RWPE2 (cell line): ENCODE data around the gene ARHGEF28.
A peak's percentile ranks its signal among the peaks of the same experiment; 100 is the strongest.

Source experiments
- ATAC-seq: fragments of 200-7000 bp; cut with Tn5 transposase; 3 replicates; pipeline ENCODE4 v1.9.1; 2021; ENCODE audit warnings: low read depth
- DNase-seq: peaks from one replicate; pipeline ENCODE4 v3.0.0-alpha.2; 2020; ENCODE audit warnings: low spot score
- H3K27ac ChIP-seq: fragments of 450-650 bp; 2 replicates; pipeline ENCODE4 v1.5.1; 2017; ENCODE audit warnings: mild to moderate bottlenecking; ENCODE audit not compliant: poor library complexity, severe bottlenecking
- H3K27me3 ChIP-seq: fragments of 250-450 bp; sonication (Bioruptor Pico); 2 replicates; pipeline ENCODE4 v1.5.1; 2021; ENCODE audit warnings: mild to moderate bottlenecking, moderate library complexity; ENCODE audit not compliant: insufficient read depth, poor library complexity, severe bottlenecking
- H3K36me3 ChIP-seq: fragments of 250-450 bp; sonication (Bioruptor Pico); 2 replicates; pipeline ENCODE4 v1.5.1; 2020; ENCODE audit warnings: low read depth, mild to moderate bottlenecking, moderate library complexity
- H3K4me1 ChIP-seq: fragments of 250-450 bp; sonication (Bioruptor Pico); 2 replicates; pipeline ENCODE4 v1.5.1; 2021; ENCODE audit warnings: mild to moderate bottlenecking, moderate library complexity; ENCODE audit not compliant: insufficient read depth, poor library complexity, severe bottlenecking
- H3K4me3 ChIP-seq: fragments of 250-450 bp; sonication (Bioruptor Pico); 2 replicates; pipeline ENCODE4 v1.5.1; 2021; ENCODE audit warnings: mild to moderate bottlenecking, moderate library complexity; ENCODE audit not compliant: severe bottlenecking
- H3K9me3 ChIP-seq: fragments of 250-450 bp; sonication (Bioruptor Pico); 2 replicates; pipeline ENCODE4 v1.5.1; 2021; ENCODE audit warnings: mild to moderate bottlenecking, moderate library complexity; ENCODE audit not compliant: severe bottlenecking
- TF ChIP-seq, protein P1 (sequence below): fragments of 450-650 bp; IDR thresholded peaks from one replicate; pipeline ENCODE4 v1.5.1; 2017; ENCODE audit warnings: mild to moderate bottlenecking, moderate library complexity; ENCODE audit not compliant: poor library complexity, severe bottlenecking

ARHGEF28 gene

DNA sequence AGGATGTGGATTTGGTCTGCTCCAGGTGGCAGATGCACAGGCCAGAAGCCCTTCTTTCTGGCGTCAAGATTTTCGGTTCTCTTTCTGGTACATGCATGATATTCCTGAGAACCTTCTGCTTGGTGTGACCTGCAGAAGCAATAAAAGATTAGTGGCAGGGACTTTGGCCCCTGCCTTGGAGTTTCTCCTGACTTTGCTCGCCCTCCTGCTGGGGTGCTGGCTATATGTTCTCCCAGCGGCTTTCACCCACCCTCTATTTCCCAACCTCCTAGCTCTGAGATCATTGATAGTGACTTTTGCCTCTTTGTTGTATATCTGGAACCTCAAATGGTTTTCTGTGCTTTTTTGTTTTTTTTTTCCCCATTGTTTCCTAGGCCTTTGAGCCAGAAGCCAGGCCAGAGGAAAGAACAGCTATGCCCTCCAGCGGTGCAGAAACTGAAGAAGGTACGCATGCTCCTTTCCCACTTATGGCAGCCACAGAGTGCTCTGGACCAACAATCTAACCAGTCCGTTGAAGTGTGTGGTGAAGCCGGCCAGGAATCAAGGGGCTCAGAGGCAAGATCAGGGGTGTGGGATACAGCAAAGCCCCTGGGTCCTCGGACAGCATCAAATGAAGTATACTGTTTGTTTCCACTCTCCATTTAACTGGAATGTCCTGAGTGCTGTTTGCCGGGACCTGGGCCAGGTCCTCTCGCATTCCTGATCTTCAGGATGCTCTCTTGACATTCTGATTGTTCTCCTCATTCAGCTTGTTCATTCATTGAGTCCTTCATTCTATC, 154.5 kb downstream of the ARHGEF28 start:
- peaks cover 13% of the 10 kb centered on the region for H3K4me1 ChIP-seq
- H3K9me3 ChIP-seq: no peaks in the 10 kb centered on the region
- no peak overlapping the region for H3K27ac ChIP-seq
- no peak overlapping the region for H3K4me3 ChIP-seq
- TF ChIP-seq, protein P1, sequence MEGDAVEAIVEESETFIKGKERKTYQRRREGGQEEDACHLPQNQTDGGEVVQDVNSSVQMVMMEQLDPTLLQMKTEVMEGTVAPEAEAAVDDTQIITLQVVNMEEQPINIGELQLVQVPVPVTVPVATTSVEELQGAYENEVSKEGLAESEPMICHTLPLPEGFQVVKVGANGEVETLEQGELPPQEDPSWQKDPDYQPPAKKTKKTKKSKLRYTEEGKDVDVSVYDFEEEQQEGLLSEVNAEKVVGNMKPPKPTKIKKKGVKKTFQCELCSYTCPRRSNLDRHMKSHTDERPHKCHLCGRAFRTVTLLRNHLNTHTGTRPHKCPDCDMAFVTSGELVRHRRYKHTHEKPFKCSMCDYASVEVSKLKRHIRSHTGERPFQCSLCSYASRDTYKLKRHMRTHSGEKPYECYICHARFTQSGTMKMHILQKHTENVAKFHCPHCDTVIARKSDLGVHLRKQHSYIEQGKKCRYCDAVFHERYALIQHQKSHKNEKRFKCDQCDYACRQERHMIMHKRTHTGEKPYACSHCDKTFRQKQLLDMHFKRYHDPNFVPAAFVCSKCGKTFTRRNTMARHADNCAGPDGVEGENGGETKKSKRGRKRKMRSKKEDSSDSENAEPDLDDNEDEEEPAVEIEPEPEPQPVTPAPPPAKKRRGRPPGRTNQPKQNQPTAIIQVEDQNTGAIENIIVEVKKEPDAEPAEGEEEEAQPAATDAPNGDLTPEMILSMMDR: no peak
- H3K36me3 ChIP-seq: peaks cover 43% of the 10 kb centered on the region
- no peaks in the 10 kb centered on the region for H3K27me3 ChIP-seq
- no peak for ATAC-seq
- no peak for DNase-seq

DNA sequence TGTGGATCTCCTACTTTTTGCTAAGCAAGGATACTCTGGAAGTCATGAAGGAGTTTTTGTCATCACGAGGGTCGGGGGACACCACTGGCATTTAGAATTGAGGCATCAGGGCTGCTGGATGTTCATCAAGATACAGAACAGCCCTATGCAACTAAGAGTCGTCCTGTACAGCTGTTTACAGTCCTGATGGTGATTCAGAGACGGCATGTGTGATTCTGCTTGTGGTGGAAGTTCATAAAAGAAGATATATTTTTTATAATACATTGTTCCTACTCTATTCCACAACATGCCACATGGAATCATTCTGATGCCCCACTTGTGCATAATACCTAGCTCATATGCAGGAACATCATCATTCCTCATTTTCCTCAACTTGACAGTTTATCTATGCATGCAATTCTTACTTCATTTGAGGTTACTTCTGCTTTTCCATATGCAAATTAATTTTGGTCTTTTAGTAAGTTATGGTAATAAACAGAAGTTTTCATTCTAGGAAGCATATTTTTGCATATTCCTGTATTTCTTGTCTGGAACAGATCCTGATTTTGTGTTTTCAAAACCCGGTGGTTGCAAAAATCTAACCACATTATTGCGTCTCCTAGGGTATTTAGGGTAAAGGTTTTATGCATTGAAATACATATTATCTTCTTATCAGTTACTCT, 155.2 kb downstream of the ARHGEF28 start:
- H3K27ac ChIP-seq: no peak overlapping the region
- ATAC-seq: no peak
- no peaks in the 10 kb centered on the region for H3K27me3 ChIP-seq
- no peak for DNase-seq
- no peaks in the 10 kb centered on the region for H3K9me3 ChIP-seq
- H3K36me3 ChIP-seq: peaks cover 44% of the 10 kb centered on the region
- TF ChIP-seq, protein P1: no peak
- H3K4me1 ChIP-seq: peaks cover 21% of the 10 kb centered on the region
- no peak overlapping the region for H3K4me3 ChIP-seq

GRCh38 chr5:73783828-73784227, 157.8 kb downstream of the ARHGEF28 start:
- H3K27ac ChIP-seq: peak overlapping the region; percentile 64
- H3K27me3 ChIP-seq: no peaks in the 10 kb centered on the region
- no peak for ATAC-seq
- TF ChIP-seq, protein P1: peak; percentile 50
- DNase-seq: no peak
- peaks cover 59% of the 10 kb centered on the region for H3K36me3 ChIP-seq
- H3K9me3 ChIP-seq: no peaks in the 10 kb centered on the region
- H3K4me3 ChIP-seq: no peak overlapping the region
- H3K4me1 ChIP-seq: peaks cover 27% of the 10 kb centered on the region

- peaks cover 47% of the 10 kb centered on the region for H3K36me3 ChIP-seq
- H3K9me3 ChIP-seq: no peaks in the 10 kb centered on the region
- H3K4me1 ChIP-seq: peaks cover 27% of the 10 kb centered on the region
- no peak for DNase-seq
- H3K27me3 ChIP-seq: no peaks in the 10 kb centered on the region
- H3K4me3 ChIP-seq: no peak overlapping the region
- TF ChIP-seq, protein P1: no peak
- peak overlapping the region; percentile 64 for H3K27ac ChIP-seq
- ATAC-seq: peak; percentile 83
These were observed 160.2 kb downstream of the ARHGEF28 start for GRCh38 chr5:73786043-73786831.
